Pons (tissue), 1 donor: ENCODE data around the gene PARD3B.

Source experiments
- DNase-seq: peaks from one replicate; pipeline ENCODE4 v3.0.0-alpha.2; 2016; ENCODE audit warnings: low spot score

PARD3B gene

DNA sequence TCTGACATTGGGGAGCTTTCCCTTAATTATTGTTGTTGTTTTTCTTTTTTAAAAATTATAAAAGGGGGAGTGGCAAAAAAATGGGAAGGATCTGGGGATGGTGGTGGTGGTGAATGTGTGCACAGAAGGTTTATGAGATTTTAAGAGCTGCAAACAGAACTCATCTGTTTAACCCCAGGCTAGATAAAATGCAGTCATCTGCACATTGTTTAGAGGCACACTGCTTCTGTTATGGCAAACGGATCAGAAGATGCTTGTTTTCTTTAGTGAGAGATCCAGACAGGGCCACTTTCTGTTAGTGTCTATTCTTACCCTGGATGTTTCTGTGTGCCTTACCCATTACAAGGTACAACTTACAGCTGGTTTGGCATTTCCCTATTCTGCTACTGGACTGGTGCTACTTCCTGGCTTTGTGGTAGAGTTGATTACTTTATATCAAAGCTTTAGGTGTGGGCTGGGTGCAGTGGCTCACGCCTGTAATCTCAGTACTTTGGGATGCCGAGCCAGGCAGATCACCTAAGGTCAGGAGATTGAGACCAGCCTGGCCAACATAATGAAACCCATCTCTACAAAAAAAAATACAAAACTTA is 1068.8 kb downstream of the PARD3B start:
- DNase-seq: no peak

DNA sequence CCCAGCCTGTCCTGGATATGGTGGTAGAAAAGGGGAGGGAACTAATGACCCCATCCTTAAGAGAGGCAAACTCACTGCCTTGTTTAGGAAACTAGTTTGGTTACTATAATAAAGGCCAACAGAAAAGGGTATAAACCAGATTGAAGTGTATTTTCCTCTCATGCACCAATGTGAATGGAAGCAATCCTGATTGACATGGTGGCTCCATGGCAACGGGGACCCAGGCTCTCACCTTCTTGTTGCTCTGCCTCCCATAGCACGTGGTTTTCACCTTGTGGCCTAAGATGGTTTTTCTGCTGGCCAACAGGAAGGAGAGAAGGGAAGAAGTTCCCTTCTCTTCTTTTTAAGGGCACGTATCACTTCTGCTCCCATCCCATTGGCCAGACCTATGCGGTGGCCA is 1069.7 kb downstream of the PARD3B start:
- no peak for DNase-seq

- no peak for DNase-seq
These were observed 1072.6 kb downstream of the PARD3B start for GRCh38 chr2:205617905-205618304.

GRCh38 chr2:205619600-205619999 is 1074.3 kb downstream of the PARD3B start:
- DNase-seq: no peak

GRCh38 chr2:205627085-205627484 is 1081.8 kb downstream of the PARD3B start:
- no peak for DNase-seq

- DNase-seq: no peak
These were observed 1083.1 kb downstream of the PARD3B start for GRCh38 chr2:205628422-205628821.

- no peak for DNase-seq
These were observed 1084.0 kb downstream of the PARD3B start for GRCh38 chr2:205629091-205629776.

DNA sequence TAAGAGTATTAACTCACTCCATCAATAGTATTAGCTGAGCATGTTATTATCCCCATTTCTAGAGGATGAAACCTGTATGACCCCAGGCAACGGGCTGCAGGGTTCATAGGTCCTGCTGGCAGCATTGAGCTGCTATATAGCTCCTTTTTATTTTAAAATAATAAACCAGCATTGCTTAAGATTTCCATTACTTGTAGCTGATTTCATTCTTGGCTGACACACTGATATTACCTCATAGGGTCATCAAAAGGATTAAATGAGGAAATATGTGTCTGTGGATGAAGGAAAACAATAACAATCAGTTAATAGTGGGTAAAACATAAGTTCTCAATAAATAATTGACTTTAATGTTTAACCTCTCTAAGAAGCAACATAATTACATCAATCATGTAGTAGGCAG is 1088.7 kb downstream of the PARD3B start:
- DNase-seq: no peak

DNA sequence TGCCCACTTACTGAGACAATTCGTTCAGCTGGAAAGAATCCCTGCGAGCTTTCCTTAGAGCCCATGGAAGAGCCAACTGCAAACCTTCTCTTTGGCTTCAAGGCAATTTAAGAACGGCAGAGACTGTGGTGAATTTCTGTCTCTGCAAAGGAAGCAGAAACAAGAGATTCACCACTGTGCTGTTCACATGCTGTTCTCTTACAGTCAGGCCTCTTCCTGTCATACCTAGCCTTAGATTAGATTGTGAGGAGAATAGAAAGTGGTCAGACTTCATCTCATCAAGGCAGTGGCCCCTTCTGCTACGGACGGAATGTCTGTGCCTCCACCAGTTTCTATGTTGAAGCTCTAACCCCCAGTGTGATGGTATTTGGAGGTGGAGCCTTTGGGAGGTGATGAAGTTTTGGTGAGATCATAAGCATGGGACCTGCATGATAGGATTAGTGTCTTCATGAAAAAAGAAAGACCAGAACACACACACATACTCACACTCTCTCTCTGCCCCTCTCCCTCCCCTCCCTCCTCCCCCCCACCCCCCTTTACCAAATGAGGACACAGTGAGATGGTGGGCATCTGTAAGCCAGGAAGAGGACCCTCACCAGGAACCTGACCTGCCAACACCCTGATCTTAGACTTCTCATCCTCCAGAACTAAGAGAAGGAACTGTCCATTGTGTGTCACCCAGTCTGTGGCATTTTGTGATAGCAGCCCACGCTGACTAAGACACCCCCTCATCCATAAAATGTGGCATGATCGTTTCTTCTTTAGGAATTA is 1091.5 kb downstream of the PARD3B start:
- DNase-seq: no peak

DNA sequence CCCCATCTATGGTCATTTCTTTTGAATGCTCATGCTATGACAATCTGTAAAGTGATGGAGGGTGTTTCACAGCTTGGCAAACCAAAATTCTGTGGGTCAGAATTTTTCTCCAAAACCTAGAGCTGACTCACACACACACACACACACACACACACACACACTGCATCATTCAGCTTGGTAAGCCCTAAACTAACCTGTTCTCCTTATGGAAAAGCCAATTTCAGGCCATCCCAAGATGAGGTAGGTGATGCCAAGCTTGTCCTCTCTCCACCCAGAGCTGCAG is 1092.0 kb downstream of the PARD3B start:
- no peak for DNase-seq

GRCh38 chr2:205637779-205638503 is 1092.7 kb downstream of the PARD3B start:
- no peak for DNase-seq

- DNase-seq: no peak
These were observed 1095.4 kb downstream of the PARD3B start for GRCh38 chr2:205640716-205641115.

- DNase-seq: no peak
These were observed 1097.5 kb downstream of the PARD3B start for GRCh38 chr2:205642599-205643356.

GRCh38 chr2:205643391-205643885 is 1098.2 kb downstream of the PARD3B start:
- no peak for DNase-seq

- DNase-seq: no peak
These were observed 1098.7 kb downstream of the PARD3B start for GRCh38 chr2:205644018-205644417.

- DNase-seq: no peak
These were observed 1101.4 kb downstream of the PARD3B start for GRCh38 chr2:205646680-205647079.

GRCh38 chr2:205650450-205650849 is 1105.2 kb downstream of the PARD3B start:
- no peak for DNase-seq

DNA sequence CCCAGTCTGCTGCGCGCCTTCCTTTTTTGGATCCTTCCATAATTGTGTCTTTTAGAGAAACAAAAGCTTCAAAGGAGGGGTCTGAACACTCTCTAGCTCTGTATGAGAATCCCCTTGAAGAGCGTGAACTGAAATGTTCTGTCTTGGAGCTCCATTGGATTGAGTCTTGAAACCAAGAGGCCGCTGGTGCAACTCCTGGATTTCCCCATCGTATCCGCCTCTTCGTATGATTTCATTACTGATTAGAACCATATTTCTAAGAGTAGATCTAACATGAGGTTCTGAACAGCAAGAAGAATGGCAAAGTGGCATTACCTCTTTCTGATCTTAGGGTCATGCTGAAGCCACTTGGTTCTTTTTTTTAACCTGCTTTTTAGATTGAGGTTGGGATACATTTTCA is 1105.7 kb downstream of the PARD3B start:
- no peak for DNase-seq

GRCh38 chr2:205651719-205652118 is 1106.4 kb downstream of the PARD3B start:
- DNase-seq: no peak

- DNase-seq: no peak
These were observed 1109.8 kb downstream of the PARD3B start for GRCh38 chr2:205654878-205655605.

DNA sequence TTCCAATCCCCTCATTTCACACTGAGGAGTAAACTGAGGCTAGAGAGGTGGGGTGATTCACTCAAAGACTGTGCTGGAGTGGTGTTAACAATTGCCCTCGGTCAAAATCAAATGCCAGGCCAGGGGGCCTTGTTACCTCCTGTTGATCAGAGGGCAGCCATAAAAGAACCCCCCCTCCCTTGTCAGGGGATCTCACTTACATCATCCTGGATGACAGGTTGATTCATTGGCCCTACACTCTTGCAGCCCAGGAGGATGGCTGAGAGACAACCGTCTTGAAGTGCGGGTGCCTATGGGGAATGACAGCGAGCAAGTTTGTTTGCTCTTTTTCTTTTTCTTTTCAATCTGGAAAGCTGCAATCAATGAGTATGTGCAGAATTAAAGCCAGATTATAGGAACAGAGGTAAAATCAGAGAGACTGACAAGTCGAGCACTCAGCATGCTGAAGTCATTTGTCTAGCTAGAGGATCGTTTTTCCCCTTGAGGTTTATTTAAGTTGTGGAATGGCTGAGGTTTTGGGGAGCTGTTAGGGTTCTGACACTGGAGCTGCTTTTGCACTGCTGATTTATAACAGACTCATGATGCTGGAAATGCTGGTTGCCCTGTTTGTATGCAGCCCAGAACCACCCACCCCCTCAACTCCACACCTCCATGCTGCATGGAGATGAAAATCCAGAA is 1110.6 kb downstream of the PARD3B start:
- no peak for DNase-seq
